HG03460 (cell line): ENCODE results near the gene GOLGA6D.
A peak's percentile ranks its signal among the peaks of the same experiment; 100 is the strongest.
"Not testable (repeated sequence)": the region's sequence is repeated elsewhere in the genome, so short reads cannot be mapped to it uniquely, and the experiment has no call there.

Source experiments
- ATAC-seq: cut with Tn5 transposase; IDR thresholded peaks from one replicate; pipeline ENCODE4 v1.9.1; 2021; ENCODE audit not compliant: unreplicated experiment

GOLGA6D gene

DNA sequence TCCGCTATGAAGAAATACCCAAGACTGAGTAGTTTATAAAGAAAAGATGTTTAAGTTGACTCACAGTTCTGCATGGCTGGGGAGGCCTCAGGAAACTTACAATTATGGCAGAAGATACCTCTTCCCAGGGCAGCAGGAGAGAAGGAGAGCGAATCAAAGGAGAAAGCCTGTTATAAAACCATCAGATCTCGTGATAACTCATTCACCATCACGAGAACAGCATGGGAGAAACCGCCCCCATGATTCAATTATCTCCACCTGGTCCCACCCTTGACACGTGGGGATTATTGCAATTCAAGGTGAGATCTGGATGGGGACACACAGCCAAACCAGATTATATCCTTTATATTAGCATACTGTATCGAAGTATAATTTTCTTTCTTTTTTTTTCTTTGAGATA, 49.5 kb downstream of the GOLGA6D start:
- ATAC-seq: not testable (repeated sequence)

DNA sequence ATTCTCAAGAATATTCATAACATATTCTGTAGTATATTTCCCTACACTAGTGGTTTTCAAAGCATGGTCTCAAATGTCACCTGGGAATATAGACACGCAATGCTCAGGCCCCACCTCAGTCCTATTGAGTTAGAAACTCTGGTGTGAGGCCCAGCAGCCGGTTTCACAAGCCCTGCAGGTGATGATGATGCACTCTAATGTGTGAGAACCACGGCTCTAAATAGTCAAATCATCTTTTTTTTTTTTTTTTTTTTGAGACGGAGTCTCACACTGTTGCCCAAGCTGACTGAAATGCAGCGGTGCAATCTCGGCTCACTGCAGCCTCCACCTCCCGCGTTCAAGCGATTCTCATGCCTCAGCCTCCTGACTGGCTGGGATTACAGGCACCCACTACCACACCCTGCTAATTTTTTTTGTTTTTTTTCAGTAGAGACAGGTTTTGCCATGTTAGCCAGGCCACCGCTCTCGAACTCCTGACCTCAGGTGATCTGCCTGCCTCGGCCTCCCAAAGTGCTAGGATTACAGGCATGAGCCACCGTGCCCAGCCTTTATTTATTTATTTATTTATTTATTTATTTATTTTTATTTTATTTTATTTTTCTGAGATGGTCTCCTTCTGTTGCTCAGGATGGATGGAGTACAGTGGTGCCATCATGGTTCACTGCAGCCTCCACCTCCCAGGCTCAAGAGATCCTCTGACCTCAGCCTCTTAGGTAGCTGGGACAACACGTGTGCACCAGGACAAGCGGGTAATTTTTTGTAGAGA, 51.2 kb downstream of the GOLGA6D start:
- ATAC-seq: not testable (repeated sequence)

DNA sequence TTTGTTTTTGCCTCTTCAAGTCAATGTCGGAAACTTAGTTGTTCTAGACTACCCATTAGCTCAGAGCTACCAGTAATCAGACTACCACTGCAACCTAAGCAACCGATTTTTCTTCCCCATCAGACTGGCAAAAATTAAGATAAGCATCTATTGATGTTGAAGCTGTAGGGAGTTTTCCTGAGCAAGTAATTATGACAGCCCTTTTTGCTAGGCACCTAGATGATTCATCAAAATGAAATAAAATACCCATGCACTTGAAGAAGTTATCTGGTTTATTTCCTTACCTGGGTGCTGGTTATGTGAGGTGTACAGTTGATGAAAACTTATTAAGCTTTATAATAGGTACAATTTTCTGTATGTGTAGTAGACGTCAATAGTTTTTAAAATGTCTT, 52.7 kb downstream of the GOLGA6D start:
- ATAC-seq: no peak

DNA sequence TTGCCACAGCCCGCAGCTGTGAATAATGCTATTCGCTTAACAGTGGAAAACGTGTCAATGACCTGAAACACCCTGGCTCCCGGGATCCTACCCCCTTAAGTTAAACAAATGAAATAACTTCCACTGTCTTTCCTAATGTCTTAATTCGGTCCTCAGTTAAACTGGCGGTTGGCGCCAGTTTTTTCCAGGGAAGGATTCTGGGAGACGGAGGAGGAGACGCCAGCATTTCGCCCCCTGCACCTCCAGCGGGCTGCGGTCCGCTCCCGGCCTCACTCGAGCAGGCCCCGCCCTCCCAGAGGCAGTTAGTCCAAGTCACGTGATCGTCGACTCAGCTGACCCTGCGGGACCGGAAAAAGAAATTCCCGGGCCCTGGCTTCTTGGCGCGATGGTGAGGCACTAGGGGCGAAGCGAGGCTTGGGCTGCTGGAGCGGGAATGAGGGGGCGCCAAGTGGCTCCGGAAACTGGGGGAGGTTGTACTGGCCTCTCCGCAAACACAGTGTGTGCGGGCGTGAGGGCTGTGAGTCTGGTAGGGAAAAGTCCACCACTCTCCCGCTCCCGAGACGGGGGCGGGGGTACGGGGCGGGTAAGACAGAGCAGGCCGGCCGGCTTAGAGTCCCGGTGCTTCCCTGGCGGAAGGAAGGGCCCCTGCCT, 53.2 kb downstream of the GOLGA6D start, which contains the start of gene COMMD4:
Gene COMMD4, plus strand, starts transcription at position 359 of the 651 bp plus-strand sequence. Its CDS starts 27 bp downstream, at position 386.
- peak; percentile 46 for ATAC-seq

DNA sequence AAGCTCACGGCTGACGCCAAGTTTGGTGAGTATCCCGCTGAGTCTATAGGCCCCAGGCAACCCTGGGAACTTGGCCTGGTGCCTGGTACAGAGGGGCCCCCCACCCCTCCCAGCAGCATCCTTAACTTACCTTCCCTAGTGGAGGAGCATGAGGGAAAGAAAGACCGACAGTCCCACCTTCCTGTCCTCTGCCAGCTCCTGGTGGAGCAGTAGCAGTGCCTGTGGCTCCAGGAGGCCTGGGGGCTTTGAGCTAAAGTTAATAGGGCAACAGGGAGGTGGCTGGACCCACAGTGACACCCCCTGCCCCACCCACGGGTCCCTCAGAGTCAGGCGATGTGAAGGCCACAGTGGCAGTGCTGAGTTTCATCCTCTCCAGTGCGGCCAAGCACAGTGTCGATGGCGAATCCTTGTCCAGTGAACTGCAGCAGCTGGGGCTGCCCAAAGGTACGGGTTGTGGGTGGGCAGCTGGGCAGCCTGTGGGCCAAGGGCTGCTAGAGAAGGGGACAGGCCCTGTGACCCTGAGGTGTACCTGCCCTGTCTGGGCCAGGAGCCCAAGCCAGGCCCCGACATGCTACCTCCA, 56.1 kb downstream of the GOLGA6D start:
- no peak for ATAC-seq

DNA sequence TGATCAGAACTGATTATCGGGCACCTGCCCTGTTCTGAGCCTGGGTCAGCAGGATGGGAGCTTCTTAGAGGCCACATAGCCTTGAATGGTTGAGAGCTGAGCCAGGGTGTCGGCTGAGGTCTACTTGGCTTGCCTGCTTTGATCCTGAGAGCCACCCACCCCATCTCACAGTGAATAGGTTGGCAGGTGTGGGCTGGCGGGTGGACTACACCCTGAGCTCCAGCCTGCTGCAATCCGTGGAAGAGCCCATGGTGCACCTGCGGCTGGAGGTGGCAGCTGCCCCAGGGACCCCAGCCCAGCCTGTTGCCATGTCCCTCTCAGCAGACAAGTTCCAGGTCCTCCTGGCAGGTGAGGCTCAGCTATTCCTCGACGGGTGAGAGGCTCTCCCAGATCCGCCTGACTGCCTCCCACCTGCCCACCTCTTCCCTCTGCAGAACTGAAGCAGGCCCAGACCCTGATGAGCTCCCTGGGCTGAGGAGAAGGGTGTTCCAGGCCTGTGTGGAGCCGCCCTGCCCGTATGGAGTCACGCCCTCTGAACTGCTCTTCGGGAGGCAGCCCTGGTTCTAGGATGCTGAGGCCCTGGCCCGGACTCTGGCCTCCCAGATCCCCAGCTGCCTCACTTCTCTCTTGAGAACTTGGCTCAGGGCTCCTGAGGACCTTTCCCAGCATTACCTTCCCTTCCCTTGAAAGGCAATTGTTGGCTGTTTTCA, 57.1 kb downstream of the GOLGA6D start:
- no peak for ATAC-seq

DNA sequence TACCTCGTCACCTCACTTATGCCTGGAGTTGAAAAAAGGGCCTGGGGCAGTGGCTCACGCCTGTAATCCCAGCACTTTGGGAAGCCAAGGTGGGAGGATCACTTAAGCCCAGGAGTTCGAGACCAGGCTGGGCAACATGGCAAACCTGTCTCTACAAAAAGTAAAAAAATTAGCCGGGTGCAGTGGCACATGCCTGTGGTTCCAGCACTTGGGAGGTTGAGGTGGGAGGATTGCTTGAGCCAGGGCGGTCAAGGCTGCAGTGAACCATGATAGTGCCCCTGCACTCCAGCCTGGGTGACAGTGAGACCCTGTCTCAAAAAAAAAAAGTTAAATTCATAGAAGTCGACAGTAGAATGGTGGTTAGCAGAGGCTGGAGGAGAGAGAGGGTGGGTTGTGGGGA, 59.6 kb downstream of the GOLGA6D start:
- no peak for ATAC-seq

DNA sequence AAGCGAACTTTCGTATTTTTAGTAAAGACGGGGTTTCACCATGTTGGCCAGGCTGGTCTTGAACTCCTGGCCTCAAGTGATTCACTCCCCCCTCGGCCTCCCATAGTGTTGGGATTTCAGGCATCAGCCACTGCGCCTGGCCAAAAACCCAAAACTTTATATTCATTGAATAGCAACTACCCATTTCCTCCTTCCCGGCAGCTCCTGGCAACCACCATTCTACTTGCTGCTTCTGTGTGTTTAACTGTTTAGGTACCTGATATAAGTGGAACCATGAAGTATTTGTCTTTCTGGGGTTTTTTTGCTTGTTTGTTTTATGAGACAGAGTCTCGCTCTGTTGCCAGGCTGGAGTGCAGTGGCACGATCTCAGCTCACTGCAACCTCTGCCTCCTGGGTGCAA, 61.3 kb downstream of the GOLGA6D start:
- not testable (repeated sequence) for ATAC-seq
